ENCODE results near the gene CTBS.

GRCh38 chr1:84574936-84575335, 696 bp upstream of the CTBS start:
- no peak for TF ChIP-seq RCOR1 (IDR thresholded peaks at IDR 0.05; ENCODE audit: insufficient replicate concordance, low read length)
- TF ChIP-seq CTCF (conservative IDR thresholded peaks at IDR 0.05; ENCODE audit: low read depth, low read length), result no peak
- TF ChIP-seq RFX5 (IDR thresholded peaks at IDR 0.05; ENCODE audit: low read depth, low read length), result no peak
- TF ChIP-seq RAD21 (IDR thresholded peaks at IDR 0.05; ENCODE audit: low read length), result no peak
